Measurements from ENCODE around the gene LTBP1.
"Not testable (repeated sequence)": the region's sequence is repeated elsewhere in the genome, so short reads cannot be mapped to it uniquely, and the experiment has no call there.

The LTBP1 gene

GRCh38 chr2:32946314-32947075 is at the start of gene LTBP1:
Gene LTBP1, plus strand, starts transcription at chr2:32946953. Its CDS starts 372 bp downstream, at chr2:32947325.
- peak; percentile 53 for DNase-seq

DNA sequence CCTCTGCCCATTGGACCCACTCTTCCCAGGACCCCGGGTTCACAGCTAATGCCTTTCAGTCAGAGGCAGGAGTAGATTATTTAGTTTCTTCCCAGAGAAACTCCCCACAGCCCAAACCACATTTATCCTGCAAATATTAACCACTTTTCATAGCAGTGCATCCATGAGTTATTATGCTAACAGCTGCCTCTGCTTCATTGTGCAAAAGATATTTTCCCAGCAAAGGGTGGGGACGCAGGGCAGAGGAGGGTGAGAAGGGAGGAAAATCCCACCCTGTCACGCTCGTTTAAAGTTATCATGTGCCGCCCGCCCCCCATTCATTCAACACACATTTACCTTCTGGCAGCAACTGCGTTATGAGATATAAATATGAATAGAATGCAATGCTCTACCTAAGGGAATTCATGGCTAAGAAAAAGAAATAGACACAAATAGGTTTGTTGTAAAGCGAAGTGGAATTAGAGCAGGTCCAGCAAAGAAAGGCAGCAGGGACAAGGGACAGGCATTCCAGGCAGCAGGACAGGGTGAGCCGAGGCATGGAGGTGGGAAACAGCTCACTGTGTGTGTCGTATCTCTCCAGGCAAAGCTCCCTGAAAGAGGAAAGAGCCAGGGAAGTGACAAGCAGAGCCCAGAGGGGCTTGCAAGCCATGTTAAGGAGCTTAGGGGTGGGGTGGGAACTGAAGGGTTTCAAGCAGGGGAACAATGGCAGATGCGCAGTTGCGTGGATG is 46.3 kb upstream of the LTBP1 start:
- no peak for DNase-seq

DNA sequence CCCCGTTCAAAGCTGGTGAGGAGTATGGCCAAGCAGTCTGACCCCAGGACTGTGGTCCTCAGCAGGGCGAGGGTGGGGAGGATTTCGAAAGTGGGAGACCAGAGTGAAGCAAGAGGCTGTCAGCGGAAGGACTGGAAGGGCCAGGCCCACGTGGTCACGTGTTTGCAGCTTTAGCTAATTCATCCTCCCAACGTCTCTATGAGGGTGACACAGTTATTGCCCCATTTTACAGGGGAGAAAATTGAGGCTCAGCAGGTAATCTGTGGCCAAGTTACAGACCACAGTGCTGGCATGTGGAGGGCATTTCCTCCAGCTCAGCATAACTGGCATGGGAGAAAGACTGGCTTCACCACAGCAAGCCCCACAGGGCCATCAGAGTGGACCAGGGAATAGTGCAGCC is 45.4 kb upstream of the LTBP1 start:
- DNase-seq: peak; percentile 4

- DNase-seq: no peak
These were observed 44.6 kb upstream of the LTBP1 start for GRCh38 chr2:32902174-32902573.

GRCh38 chr2:32902986-32903385 is 43.8 kb upstream of the LTBP1 start:
- no peak for DNase-seq

GRCh38 chr2:32904074-32904473 is 42.7 kb upstream of the LTBP1 start:
- DNase-seq: no peak

GRCh38 chr2:32904751-32905150 is 42.0 kb upstream of the LTBP1 start:
- no peak for DNase-seq

- no peak for DNase-seq
These were observed 41.5 kb upstream of the LTBP1 start for GRCh38 chr2:32905270-32905669.

DNA sequence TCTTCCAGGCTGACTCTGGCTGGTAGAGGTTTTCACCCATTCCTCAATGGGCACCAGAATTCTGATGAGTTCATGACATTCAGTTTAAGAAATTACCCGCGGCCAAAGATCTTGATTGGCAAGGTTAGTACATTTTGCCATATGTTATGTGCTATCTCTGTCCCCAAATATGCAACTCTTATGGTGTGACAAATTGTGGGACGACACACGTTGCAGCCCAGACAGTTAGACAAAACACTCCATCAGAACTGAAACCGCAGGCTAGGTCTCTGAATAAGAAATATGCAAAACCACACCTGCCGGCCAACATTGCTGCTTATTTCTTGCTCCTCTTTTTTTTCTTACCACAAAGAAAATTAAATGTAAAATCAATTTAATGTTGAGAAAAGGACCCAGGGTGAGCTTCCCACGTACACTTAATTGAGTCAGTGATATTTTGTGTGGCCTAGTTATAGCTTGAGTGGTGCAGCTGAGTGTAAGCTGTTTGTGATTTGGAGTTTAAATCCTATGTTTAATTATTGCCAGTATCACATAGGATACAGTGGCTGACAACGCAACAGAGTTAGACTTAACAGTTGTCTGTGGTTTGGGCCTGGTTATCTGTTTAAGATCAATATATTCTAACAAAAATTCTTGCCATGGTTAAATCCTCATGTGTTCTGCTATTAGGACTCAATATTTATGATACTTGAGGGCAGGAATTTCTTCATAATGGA is 35.7 kb upstream of the LTBP1 start:
- no peak for DNase-seq

- no peak for DNase-seq
These were observed 31.1 kb upstream of the LTBP1 start for GRCh38 chr2:32915694-32916093.

DNA sequence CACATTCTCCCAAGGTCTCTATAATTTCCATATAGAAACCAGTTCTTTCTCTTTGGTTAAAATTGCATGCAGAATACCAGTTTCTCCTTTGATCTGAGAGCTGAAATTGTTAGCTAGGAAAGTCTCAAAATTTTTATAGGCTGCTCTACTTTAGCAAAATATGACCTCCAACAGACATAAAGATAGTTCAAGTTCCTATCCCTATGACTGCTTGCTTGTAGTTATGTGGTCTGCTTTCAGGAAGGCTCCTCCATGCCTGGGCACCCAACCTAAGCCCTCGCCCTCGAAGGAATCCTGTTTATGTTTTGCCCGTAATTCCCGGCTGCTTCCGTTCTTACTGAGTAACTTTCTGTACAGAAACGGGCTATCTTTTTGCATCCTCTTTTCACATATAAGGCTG is 28.0 kb upstream of the LTBP1 start:
- DNase-seq: no peak

- DNase-seq: not testable (repeated sequence)
These were observed 26.9 kb upstream of the LTBP1 start for GRCh38 chr2:32919901-32920300.

- DNase-seq: not testable (repeated sequence)
These were observed 25.3 kb upstream of the LTBP1 start for GRCh38 chr2:32921486-32921885.

- DNase-seq: no peak
These were observed 24.3 kb upstream of the LTBP1 start for GRCh38 chr2:32922501-32922900.

DNA sequence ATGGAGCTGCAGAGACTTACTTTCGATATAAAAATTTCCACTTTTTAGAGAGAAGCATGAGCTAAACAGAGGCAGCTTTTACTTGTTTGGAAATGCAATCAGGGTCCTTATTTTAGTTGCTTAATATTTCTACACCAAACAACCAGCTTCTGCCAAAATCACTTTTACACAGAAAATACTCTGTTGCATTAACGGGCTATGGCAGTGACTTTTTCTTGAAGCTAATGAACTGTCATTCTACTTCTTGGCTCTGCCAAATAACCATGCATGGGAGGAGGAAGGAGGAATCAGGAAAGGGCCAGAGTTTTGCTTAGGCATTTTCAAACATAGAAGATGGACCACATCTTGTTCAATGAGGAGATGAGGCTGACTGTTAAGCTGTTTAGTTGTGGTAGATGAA is 23.6 kb upstream of the LTBP1 start:
- no peak for DNase-seq

GRCh38 chr2:32925283-32925815 is 21.4 kb upstream of the LTBP1 start:
- no peak for DNase-seq

GRCh38 chr2:32925976-32926707 is 20.6 kb upstream of the LTBP1 start:
- no peak for DNase-seq

- DNase-seq: no peak
These were observed 20.1 kb upstream of the LTBP1 start for GRCh38 chr2:32926708-32927084.

DNA sequence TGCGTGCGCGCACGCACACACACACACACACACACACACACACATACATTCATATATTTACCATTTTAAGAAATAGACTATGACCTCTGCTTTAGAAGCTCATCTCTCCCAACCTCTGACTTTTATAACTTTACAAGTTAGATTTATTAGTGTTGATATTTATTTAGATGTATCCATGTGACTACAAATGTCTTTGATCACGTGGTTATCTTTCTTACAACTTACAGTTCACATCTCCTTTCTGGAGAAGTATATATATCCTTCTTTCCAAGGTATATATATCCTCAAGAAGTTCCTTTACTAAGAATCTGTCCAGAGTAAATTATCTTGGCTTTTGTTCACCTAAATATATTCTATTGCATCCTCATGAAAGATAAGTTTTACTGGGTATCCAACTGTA is 16.3 kb upstream of the LTBP1 start:
- no peak for DNase-seq

DNA sequence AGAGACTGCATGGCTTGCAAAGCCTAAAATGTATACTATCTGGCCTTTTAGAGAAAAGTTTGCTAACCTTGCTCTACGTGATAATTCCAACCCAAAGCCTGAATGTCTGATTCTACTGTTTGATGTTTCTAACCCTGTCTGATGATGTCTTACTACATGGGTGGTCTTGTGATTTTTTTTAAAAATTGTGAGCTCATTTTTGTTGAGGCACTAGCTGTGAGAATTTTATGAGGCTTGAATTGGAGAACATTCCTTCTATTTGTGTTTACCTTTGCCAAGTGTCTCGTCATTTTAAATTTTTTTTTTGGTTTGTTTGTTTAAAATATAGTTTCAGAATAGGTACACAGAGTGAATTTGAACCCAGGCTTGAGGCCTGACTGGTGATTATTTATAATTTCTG is 15.2 kb upstream of the LTBP1 start:
- DNase-seq: no peak

- no peak for DNase-seq
These were observed 14.6 kb upstream of the LTBP1 start for GRCh38 chr2:32931945-32932709.
